Stimulated activated CD8-positive, alpha-beta memory T cell treated with anti-CD3 and anti-CD28 coated beads, Interleukin-7, amount 100 ng/mL, for 24 hours (primary cell): Measurements from ENCODE around the gene SLC9A4.

Experiments
- DNase-seq: peaks from one replicate; pipeline ENCODE4 v3.0.0-alpha.2; 2020; ENCODE audit warnings: low read depth

The SLC9A4 gene

GRCh38 chr2:102502576-102502975 lies 29.6 kb downstream of the SLC9A4 start:
- DNase-seq, result no peak

GRCh38 chr2:102504833-102505232 lies 31.8 kb downstream of the SLC9A4 start:
- DNase-seq, result no peak

GRCh38 chr2:102505290-102505689 lies 32.3 kb downstream of the SLC9A4 start:
- no peak for DNase-seq

DNA sequence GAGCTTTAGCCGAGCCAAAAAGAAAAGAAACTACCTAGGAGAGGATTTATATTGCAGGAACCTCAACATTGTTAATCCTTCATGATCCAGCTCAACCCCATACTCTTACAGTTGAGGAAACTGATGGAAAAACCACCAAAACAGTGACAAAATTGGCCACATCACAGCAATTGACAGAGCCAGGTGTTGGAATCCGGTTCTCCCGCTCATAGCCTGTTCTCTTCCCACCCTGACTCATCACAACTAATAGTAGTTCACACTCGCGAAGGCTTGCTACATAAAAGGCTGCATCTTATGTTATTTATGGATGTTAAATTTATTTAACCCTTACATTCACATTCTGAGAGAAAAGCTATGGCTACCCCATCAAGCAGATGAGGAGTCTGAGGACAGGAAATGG lies 33.7 kb downstream of the SLC9A4 start:
- DNase-seq, result no peak

DNA sequence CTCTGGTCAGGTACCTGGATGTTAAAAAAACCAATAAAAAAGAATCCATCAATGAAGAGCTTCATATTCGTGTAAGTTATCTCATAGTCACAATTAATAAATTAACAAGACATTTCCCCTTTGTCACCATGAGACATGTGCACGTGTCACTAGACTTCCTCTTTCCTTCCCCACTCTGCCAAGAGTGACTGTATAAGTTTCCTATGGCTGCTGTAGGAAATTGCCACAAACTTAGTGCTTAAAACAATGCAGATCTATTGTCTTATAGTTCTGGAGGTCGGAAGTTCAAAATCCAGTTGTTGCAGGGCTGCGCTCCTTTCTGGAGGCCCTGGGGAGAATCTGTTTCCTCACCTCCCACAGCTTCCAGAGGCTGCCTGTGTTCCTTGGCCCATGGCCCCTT lies 35.8 kb downstream of the SLC9A4 start:
- DNase-seq, result no peak

DNA sequence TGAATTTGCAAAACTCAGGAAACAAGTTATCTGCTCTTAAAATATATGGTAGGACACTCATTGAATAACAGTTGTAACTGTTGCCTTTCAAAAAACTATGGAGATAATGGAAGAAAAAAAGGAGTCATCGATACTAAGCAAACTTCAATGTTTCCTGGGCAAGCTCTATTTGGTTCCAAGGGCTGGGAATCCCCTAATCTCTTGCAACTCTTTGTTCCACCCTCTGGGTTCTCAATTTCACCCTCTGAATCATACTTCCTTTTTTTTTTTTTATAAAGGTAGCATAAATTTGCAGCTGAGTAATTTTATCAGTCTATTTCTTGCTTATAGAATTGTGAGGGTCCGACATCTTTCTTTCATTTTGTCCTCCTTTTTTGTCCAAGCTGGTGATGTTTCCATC lies 36.7 kb downstream of the SLC9A4 start:
- DNase-seq, result no peak

DNA sequence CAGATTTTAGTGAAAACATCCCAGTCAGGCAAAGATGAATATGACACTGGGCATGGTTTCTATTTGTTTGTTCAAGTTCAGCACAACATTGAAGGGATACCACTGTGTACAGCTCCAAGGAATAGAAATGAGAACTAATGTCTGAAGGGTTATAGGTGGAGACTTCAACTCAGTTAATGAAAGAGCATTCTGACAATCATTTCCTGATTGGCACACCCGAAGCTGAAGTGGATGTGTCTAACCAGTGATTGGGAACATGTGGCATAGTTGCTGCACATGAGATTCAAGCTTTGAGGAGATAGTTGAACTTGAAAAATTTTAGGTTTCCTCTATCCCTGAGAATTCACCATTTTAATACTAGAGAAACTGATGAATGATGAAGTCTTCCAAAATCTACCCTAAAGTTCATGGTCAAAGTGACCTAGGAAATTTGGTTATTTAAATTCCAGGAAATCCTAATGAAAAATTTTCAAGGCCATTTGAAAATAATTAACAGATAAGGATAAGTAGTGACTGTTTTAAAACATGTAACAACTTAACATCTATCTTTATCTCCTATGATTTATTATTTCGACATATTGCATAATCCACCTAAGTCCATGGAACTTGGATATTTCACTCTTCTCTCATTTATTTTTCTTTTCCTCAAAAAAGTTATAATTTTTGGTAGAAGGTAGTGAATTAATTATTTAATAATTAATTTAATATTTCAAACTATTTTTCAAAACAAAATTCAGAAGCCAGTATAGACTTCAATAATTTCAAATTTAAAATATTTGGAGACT lies 38.0 kb downstream of the SLC9A4 start:
- no peak for DNase-seq

DNA sequence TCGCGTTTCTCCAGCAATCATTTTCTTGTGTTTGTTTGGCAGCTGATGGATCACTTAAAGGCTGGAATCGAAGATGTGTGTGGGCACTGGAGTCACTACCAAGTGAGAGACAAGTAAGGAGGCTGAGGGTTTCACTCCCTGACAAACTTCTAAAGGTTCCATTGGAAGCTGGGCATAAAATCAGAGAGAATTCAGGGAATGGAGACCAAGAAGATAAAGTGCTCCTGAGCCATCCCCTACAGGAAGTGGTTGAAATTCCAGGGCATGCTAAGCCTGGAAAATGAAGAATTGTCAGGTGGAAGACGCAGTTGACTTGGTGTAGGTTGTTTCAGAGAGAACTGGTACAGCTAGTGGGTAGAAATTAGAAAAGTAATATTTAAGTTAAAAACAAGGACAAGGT lies 39.1 kb downstream of the SLC9A4 start:
- no peak for DNase-seq

- no peak for DNase-seq
These were observed 40.4 kb downstream of the SLC9A4 start for GRCh38 chr2:102513355-102513939.

DNA sequence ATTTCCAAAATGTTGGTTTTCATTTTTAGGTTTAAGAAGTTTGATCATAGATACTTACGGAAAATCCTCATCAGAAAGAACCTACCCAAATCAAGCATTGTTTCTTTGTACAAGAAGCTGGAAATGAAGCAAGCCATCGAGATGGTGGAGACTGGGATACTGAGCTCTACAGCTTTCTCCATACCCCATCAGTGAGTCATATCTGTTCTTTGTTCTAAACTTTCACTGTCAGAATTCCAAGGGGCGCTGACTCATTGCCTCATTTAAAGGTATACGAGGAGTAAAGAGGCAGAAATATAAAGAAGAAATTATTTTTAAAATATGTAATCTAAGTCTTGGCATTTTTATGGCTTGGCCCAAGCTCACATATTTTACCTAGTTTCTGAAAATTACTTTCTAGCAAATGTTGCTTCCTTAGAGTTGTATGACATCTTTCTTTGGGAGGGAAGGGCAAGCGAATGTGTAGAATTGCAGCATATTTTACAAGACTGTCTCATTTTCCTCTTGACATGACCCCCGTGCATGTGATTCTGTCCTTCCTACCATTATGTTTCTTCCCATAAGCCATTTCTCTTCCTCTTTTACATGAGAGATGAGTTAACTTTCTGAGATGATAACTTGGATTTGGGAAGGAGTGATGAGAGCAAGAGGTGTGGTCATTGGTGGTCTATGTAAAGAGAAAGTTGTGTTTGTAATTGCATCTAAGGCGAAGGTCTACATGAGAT lies 41.2 kb downstream of the SLC9A4 start:
- no peak for DNase-seq

DNA sequence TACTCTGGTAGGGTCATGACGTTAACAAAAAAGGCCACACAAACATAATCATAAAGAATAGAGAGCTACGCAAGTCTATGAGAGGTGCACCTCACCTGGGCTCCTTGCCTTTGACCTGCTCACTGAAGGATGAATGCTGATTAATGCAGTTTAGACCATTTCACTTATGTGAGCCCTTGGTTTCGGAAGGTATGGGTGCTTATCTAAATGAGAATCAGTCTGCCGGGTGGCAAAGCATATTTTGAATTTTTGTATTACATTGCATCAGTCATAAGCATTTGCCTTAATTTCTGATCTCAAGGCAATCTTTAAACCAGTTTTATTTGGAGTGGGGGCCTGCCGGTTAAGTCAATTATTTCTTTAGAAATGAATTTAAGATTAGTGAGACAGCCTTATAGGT lies 42.8 kb downstream of the SLC9A4 start:
- no peak for DNase-seq

DNA sequence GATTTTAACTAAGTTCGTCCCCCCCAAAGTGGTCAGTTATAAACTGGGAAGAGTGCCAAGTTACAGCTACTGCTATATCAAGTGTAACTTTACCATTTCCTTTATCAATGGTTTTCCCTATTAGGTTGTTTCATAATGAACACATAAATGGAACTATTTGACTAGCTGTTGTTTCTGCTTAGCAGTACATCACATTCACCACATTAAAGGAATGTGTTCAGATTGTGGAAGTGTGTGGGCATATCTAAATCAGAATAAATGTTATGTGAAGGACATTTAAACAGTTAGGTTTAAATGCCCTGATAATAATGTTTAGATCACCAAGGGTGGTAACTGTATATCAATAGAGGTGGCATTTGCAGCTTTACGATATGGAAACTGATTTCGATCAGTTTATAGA lies 45.1 kb downstream of the SLC9A4 start:
- DNase-seq, result no peak

DNA sequence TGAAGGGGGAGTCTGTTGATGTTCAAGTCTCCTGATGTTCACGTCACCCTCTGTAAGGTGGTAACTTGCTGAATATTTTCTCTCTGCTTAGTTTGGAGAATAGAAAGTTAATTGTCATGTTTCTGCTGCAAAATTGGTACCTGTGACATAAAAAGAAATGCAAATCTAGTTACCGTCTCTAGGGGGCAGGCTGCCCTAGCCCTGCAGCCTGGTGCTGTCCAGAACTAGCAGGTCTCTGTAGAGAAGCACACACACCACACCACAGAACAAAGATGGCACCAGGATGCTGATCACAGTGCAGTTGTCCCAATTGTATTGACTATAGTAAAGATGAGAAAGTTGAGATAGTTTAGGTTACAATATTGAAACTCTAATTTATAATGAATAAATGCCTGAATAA lies 47.0 kb downstream of the SLC9A4 start:
- DNase-seq, result no peak

DNA sequence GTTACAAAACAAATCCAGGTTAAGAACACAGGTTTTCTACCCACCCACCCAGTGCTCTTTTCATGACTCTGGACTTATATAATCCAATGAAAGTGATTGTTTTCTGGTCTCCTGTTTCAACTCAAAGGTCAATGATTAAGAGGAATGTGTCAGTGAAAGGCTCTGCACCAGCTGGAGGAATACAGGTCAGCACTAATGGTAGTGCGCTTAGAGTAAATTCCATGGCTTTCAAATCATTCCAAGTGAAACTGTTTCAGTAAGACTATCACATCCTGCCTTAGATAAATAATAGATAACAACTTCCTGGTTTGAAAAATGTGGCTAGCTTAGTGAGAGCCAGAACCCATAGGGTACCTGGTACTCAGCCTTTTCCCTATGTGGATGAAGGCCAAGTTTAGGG lies 47.8 kb downstream of the SLC9A4 start:
- no peak for DNase-seq

DNA sequence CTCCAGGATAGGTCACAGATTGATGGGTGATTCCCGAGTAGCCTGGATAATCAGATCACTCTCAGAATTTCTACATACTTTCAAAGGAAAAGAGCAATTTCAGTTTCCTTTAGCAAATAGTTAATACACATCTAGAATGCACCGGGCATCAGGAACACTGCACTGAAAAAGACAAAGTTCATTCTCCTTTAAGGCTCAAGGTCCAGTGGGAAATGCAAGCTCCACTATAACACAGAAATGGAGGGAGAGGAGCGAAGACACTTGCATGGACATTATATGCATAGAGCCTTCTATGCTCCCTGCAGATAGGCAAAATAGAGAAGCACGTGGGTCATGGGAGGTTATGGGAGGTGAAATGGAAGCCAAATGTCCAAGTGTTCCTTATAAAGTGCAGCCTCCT lies 49.1 kb downstream of the SLC9A4 start:
- DNase-seq, result no peak

- DNase-seq, result no peak
These were observed 49.9 kb downstream of the SLC9A4 start for GRCh38 chr2:102522890-102523289.

DNA sequence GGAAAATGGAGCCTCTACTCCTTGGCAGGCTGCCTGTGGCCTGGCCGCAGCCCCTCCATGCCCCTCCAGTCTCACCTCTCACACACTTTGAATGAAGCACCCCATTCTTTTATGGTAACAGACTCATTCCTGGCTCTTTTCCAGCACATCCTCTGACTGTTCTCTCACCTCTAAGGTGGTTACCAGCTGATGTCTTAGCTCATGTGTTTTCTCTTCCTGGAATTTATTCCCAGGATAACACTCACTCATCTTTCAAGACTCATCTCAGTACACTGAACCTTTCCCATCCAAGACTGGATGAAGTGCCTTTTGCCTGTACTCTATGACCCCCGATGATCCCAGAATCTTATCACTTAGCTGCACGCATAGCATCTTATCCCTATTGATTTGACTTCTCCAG lies 50.6 kb downstream of the SLC9A4 start:
- DNase-seq, result no peak

- DNase-seq, result no peak
These were observed 54.1 kb downstream of the SLC9A4 start for GRCh38 chr2:102527086-102527485.

- no peak for DNase-seq
These were observed 65.5 kb downstream of the SLC9A4 start for GRCh38 chr2:102538491-102538890.

GRCh38 chr2:102540882-102541281 lies 67.9 kb downstream of the SLC9A4 start:
- no peak for DNase-seq

- no peak for DNase-seq
These were observed 71.2 kb downstream of the SLC9A4 start for GRCh38 chr2:102544182-102544581.

- DNase-seq, result no peak
These were observed 74.4 kb downstream of the SLC9A4 start for GRCh38 chr2:102547462-102547861.

DNA sequence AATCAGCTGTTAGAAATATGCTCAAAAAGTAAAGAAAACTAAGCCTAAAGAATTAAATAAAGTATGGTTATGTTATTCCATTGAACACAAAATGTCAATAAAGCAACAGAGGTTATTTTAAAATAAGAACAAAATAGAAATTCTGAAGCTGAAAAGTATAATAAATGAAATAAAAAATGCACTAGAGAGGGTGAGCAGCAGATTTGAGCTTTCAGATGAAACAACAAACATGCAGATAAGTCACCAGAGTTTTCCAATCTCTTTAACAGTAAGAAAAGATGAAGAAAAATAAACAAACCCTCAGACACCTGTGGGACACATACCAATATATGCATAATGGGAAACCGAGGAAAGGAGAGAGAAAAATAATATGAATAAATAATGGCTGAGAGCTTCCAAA lies 76.0 kb downstream of the SLC9A4 start:
- no peak for DNase-seq
